RWPE2 (cell line): ENCODE measurements around the gene NPR2.
A peak's percentile ranks its signal among the peaks of the same experiment; 100 is the strongest.

Experiments
- ATAC-seq: fragments of 200-7000 bp; cut with Tn5 transposase; 3 replicates; pipeline ENCODE4 v1.9.1; 2021; ENCODE audit warnings: low read depth
- DNase-seq: peaks from one replicate; pipeline ENCODE4 v3.0.0-alpha.2; 2020; ENCODE audit warnings: low spot score
- H3K27ac ChIP-seq: fragments of 450-650 bp; 2 replicates; pipeline ENCODE4 v1.5.1; 2017; ENCODE audit warnings: mild to moderate bottlenecking; ENCODE audit not compliant: poor library complexity, severe bottlenecking
- H3K27me3 ChIP-seq: fragments of 250-450 bp; sonication (Bioruptor Pico); 2 replicates; pipeline ENCODE4 v1.5.1; 2021; ENCODE audit warnings: mild to moderate bottlenecking, moderate library complexity; ENCODE audit not compliant: insufficient read depth, poor library complexity, severe bottlenecking
- H3K36me3 ChIP-seq: fragments of 250-450 bp; sonication (Bioruptor Pico); 2 replicates; pipeline ENCODE4 v1.5.1; 2020; ENCODE audit warnings: low read depth, mild to moderate bottlenecking, moderate library complexity
- H3K4me1 ChIP-seq: fragments of 250-450 bp; sonication (Bioruptor Pico); 2 replicates; pipeline ENCODE4 v1.5.1; 2021; ENCODE audit warnings: mild to moderate bottlenecking, moderate library complexity; ENCODE audit not compliant: insufficient read depth, poor library complexity, severe bottlenecking
- H3K4me3 ChIP-seq: fragments of 250-450 bp; sonication (Bioruptor Pico); 2 replicates; pipeline ENCODE4 v1.5.1; 2021; ENCODE audit warnings: mild to moderate bottlenecking, moderate library complexity; ENCODE audit not compliant: severe bottlenecking
- H3K9me3 ChIP-seq: fragments of 250-450 bp; sonication (Bioruptor Pico); 2 replicates; pipeline ENCODE4 v1.5.1; 2021; ENCODE audit warnings: mild to moderate bottlenecking, moderate library complexity; ENCODE audit not compliant: severe bottlenecking
- CTCF ChIP-seq: fragments of 450-650 bp; IDR thresholded peaks from one replicate; pipeline ENCODE4 v1.5.1; 2017; ENCODE audit warnings: mild to moderate bottlenecking, moderate library complexity; ENCODE audit not compliant: poor library complexity, severe bottlenecking

NPR2 gene

GRCh38 chr9:35852876-35853865 is 61.8 kb downstream of the NPR2 start:
- ATAC-seq, result no peak

GRCh38 chr9:35854091-35854762 is 62.8 kb downstream of the NPR2 start:
- DNase-seq (no peak), ATAC-seq (no peak)
- Histone ChIP-seq H3K4me3 (no peak overlapping the region), H3K27ac (no peak overlapping the region), H3K27me3 (no peaks in the 10 kb centered on the region), H3K36me3 (no peaks in the 10 kb centered on the region), H3K4me1 (no peaks in the 10 kb centered on the region), H3K9me3 (no peaks in the 10 kb centered on the region)
- TF ChIP-seq CTCF, result no peak

More at GRCh38 chr9:35852876-35853865, 61.8 kb downstream of the NPR2 start:
- H3K9me3 ChIP-seq, result no peaks in the 10 kb centered on the region
- peak; percentile 49 for DNase-seq
- H3K27me3 ChIP-seq, result no peaks in the 10 kb centered on the region
- no peaks in the 10 kb centered on the region for H3K4me1 ChIP-seq
- H3K4me3 ChIP-seq, result no peak overlapping the region
- H3K36me3 ChIP-seq, result no peaks in the 10 kb centered on the region
- TF ChIP-seq CTCF, result no peak
- H3K27ac ChIP-seq, result no peak overlapping the region

GRCh38 chr9:35856206-35856605 is 64.8 kb downstream of the NPR2 start:
- Histone ChIP-seq H3K4me1 (no peaks in the 10 kb centered on the region), H3K9me3 (no peaks in the 10 kb centered on the region), H3K27ac (no peak overlapping the region), H3K27me3 (no peaks in the 10 kb centered on the region), H3K36me3 (no peaks in the 10 kb centered on the region), H3K4me3 (no peak overlapping the region)
- DNase-seq, result no peak
- no peak for TF ChIP-seq CTCF
- no peak for ATAC-seq

GRCh38 chr9:35856882-35857281 is 65.5 kb downstream of the NPR2 start:
- no peak for TF ChIP-seq CTCF
- ATAC-seq, result no peak
- no peaks in the 10 kb centered on the region for H3K4me1 ChIP-seq

More at GRCh38 chr9:35856882-35857281, 65.5 kb downstream of the NPR2 start:
- Histone ChIP-seq H3K27ac (no peak overlapping the region), H3K27me3 (no peaks in the 10 kb centered on the region), H3K4me3 (no peak overlapping the region), H3K36me3 (no peaks in the 10 kb centered on the region), H3K9me3 (no peaks in the 10 kb centered on the region)
- DNase-seq, result no peak
